ENCODE measurements around the gene DYNLT4. TPM values are rescaled to one million over a fixed set of nuclear protein-coding genes. Genes with fewer than 3 reads are reported as not detected.

The DYNLT4 gene
- total RNA-seq, 4 donors from 2014 or later = 1.4 TPM; not detected in 3

DNA sequence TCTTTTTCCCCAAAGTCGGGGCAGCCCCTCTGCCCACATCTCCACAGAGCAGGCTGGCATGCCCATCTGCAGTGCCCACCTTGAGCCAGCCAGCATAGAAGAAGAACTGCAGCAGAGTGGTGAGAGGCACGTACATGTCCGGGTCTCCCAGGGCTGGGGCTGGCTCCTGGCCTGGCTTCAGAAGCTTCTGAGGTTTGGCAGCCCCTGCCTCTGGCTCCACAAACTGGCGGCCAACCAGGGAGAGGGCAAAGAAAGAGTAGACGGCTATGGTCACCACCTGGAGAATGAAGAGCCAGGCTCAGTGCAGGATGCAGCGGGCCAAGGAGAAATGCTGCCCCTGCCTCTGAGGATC lies 22.1 kb downstream of the DYNLT4 start:
- no peak for DNase-seq
- Histone ChIP-seq H3K4me1 (peaks cover 11 to 29% (median 22%) of the 10 kb centered on the region in 4 donors), H3K4me3 (no peak overlapping the region), H3K36me3 (no peaks in the 10 kb centered on the region), H3K9me3 (no peaks in the 10 kb centered on the region), H3K27ac (no peak overlapping the region), H3K27me3 (no peaks in the 10 kb centered on the region)
- TF ChIP-seq, protein P1, sequence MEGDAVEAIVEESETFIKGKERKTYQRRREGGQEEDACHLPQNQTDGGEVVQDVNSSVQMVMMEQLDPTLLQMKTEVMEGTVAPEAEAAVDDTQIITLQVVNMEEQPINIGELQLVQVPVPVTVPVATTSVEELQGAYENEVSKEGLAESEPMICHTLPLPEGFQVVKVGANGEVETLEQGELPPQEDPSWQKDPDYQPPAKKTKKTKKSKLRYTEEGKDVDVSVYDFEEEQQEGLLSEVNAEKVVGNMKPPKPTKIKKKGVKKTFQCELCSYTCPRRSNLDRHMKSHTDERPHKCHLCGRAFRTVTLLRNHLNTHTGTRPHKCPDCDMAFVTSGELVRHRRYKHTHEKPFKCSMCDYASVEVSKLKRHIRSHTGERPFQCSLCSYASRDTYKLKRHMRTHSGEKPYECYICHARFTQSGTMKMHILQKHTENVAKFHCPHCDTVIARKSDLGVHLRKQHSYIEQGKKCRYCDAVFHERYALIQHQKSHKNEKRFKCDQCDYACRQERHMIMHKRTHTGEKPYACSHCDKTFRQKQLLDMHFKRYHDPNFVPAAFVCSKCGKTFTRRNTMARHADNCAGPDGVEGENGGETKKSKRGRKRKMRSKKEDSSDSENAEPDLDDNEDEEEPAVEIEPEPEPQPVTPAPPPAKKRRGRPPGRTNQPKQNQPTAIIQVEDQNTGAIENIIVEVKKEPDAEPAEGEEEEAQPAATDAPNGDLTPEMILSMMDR (IDR thresholded peaks at IDR 0.05) = no peak
- no peak for TF ChIP-seq POLR2AphosphoS5 (IDR thresholded peaks at IDR 0.05)
- TF ChIP-seq POLR2A (IDR thresholded peaks at IDR 0.05) = no peak
- TF ChIP-seq EP300 (IDR thresholded peaks at IDR 0.05; ENCODE audit: low read depth) = no peak
- in situ Hi-C loops (cut with MboI; ENCODE audit: low pct_ligation_motif_present in 1 of 4, low pct_unique_long_range_greater_than_20kb in 1 of 4, low sequenced_read_pairs in 3 of 4) (loop anchor here in 2 of 4 donors (25.0 kb wide), 2 partner anchors 227 to 527 kb away; partner anchors contain the start of genes HECTD3 (in 1 of the 2) and UROD (in 1 of the 2)), intact Hi-C loops (cut with DNase I; ENCODE audit: low total_unique reads) (loop anchor here (10.0 kb wide), 1 partner anchor 50 kb away; no protein-coding TSS in a partner anchor)
- 88% methylated on average over 6 of the region's 6 CpGs; no CpG with 5 or more reads in 1 of the 2 donors for WGBS, 2 donors (ENCODE audit: low coverage in 1 of 2)

DNA sequence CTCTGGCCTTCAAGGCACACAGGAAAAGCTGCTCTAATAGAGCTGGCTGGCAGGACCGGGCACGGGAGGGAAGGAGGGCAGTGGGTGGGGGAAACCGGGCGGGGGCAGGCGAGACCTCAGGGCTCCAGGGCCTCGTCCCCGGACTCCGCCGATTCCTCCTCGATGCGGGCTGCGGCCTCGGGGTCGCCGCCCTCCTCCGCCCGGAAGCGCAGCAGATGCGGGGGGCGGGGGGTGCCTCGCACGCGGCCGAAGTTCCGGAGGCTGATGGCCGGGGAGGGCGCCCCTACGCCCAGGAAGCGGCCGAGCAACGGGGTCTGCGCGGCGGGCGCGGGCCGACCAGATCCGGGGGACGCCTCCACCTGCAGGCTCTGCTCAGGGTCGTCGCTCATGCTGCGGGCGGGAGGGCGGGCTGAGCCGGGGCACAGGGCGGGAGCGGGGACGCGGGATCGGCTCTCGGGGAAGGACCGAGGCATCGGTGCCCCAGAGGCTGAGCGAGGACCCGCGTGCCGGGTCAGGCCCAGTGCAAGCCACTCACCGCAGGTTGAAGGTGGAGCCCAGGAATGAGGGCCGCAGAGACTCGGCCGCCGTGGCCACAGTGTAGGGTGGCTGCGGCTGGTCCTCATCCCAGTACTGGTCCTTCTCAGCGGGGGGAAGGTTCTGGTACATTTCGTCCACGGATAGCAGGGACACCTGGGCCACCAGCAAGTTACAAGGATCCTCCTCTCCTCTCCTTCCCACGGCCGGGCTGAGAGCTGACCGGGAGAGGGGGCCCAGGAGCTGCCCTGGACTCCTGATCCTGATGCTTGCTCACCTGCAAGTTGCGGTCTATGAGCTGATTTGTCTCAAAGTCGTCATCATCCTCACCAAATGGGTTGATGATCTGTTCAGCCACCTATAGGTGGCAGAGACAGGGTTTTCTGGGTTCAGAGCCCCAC lies 22.8 kb downstream of the DYNLT4 start:
- TF ChIP-seq EP300 (IDR thresholded peaks at IDR 0.05; ENCODE audit: low read depth) (no peak), POLR2A (IDR thresholded peaks at IDR 0.05) (no peak), POLR2AphosphoS5 (IDR thresholded peaks at IDR 0.05) (no peak)
- TF ChIP-seq, protein P1 (IDR thresholded peaks at IDR 0.05) = no peak
- peak overlapping the region; percentile 32 to 47 (median 40) for H3K4me3 ChIP-seq

DNA sequence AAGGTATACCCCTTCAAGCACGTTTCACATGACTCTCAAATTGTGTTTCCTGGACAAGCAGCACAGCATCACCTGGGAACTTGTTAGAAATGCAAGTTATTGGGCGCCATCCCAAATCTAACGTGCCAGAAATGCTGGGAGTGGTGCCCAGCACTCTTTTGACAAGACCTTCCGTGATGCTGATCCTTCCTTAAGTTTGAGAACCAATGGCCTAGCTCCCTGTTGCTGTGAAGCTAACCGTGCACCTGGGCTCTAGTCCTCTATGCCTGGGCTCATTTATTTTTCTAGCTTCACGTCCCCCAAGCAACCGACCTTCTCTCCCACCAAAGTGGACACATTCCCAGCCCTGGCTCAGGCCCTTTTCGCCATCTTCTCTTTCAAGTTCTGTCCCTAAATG lies 23.5 kb downstream of the DYNLT4 start:
- peaks cover 0 to 8% (median 0%) of the 10 kb centered on the region in 4 donors for H3K36me3 ChIP-seq
- TF ChIP-seq EP300 (IDR thresholded peaks at IDR 0.05; ENCODE audit: low read depth) (no peak), POLR2AphosphoS5 (IDR thresholded peaks at IDR 0.05) (no peak), POLR2A (IDR thresholded peaks at IDR 0.05) (no peak)
- TF ChIP-seq, protein P1 (IDR thresholded peaks at IDR 0.05) = no peak
- no peaks in the 10 kb centered on the region for H3K9me3 ChIP-seq
- WGBS, 2 donors (ENCODE audit: low coverage in 1 of 2) = 50 to 56% methylated on average over 1 to 8 of the region's 8 CpGs
- in situ Hi-C loops (cut with MboI; ENCODE audit: low pct_ligation_motif_present in 1 of 4, low pct_unique_long_range_greater_than_20kb in 1 of 4, low sequenced_read_pairs in 3 of 4) (loop anchor here in 2 of 4 donors (25.0 kb wide), 2 partner anchors 229 to 529 kb away; partner anchors contain the start of genes HECTD3 (in 1 of the 2) and UROD (in 1 of the 2)), intact Hi-C loops (cut with DNase I; ENCODE audit: low total_unique reads) (loop anchor here (10.0 kb wide), 1 partner anchor 51 kb away; no protein-coding TSS in a partner anchor)
- H3K4me1 ChIP-seq = peaks cover 11 to 29% (median 22%) of the 10 kb centered on the region in 4 donors
- DNase-seq = no peak
- no peaks in the 10 kb centered on the region for H3K27me3 ChIP-seq
- H3K4me3 ChIP-seq = peak overlapping the region; percentile 32 to 47 (median 40)
- H3K27ac ChIP-seq = peak overlapping the region in 2 of 4 donors; percentile 9 to 14

More for the DNA sequence above, 22.8 kb downstream of the DYNLT4 start:
- WGBS, 2 donors (ENCODE audit: low coverage in 1 of 2) = 6% methylated on average over 61 of the region's 71 CpGs; no CpG with 5 or more reads in 1 of the 2 donors
- Histone ChIP-seq H3K4me1 (peaks cover 11 to 29% (median 22%) of the 10 kb centered on the region in 4 donors), H3K27ac (peak overlapping the region in 2 of 4 donors; percentile 9 to 14), H3K27me3 (no peaks in the 10 kb centered on the region), H3K36me3 (peaks cover 0 to 3% (median 0%) of the 10 kb centered on the region in 4 donors), H3K9me3 (no peaks in the 10 kb centered on the region)
- intact Hi-C loops (cut with DNase I; ENCODE audit: low total_unique reads) = loop anchor here (10.0 kb wide), 1 partner anchor 50 kb away; no protein-coding TSS in a partner anchor
- DNase-seq = peak; percentile 32
- in situ Hi-C loops (cut with MboI; ENCODE audit: low pct_ligation_motif_present in 1 of 4, low pct_unique_long_range_greater_than_20kb in 1 of 4, low sequenced_read_pairs in 3 of 4) = loop anchor here in 2 of 4 donors (25.0 kb wide), 2 partner anchors 228 to 528 kb away; partner anchors contain the start of genes HECTD3 (in 1 of the 2) and UROD (in 1 of the 2)
